H1 (cell line): Measurements from ENCODE around the gene PEAK3. TPM values are rescaled to one million over a fixed set of nuclear protein-coding genes. Genes with fewer than 3 reads are reported as not detected.

Experiments
- CTCF ChIA-PET: fragments of 300-600 bp; sonication (Branson Sonifier 250); formaldehyde crosslinking; loops from one replicate; lab custom pipeline; 2021; ENCODE audit not compliant: partially characterized antibody; lab: Charles Lee
- POLR2A ChIA-PET: fragments of 300-600 bp; sonication (Branson Sonifier 250); formaldehyde crosslinking; loops from one replicate; lab custom pipeline; 2021; ENCODE audit warnings: inconsistent platforms; ENCODE audit not compliant: partially characterized antibody; lab: Charles Lee
- DNase-seq, 2 experiments: peaks; one replicate each; pipeline versions ENCODE4 v3.0.0 to v3.0.0-alpha.2; 2010 to 2022; ENCODE audit warnings: low spot score in 2 of 2, low read depth in 1 of 2, mixed read lengths in 1 of 2
- FAIRE-seq: peaks from 2 replicates; lab custom pipeline; 2011; peaks lifted over from hg19 to GRCh38; lab: Jason Lieb, UNC
- H2AFZ ChIP-seq: 2 replicates; pipeline ENCODE4 v1.8.1; 2012; ENCODE audit warnings: low read length, inconsistent platforms
- H2AK5ac ChIP-seq: 2 replicates; pipeline ENCODE4 v1.6.1; 2013; ENCODE audit warnings: low read depth, low read length
- H2BK120ac ChIP-seq: replicated peaks from 2 replicates; pipeline ENCODE3; 2013; ENCODE audit warnings: low read depth, low read length, inconsistent platforms
- H2BK12ac ChIP-seq: 2 replicates; pipeline ENCODE4 v1.6.1; 2013; ENCODE audit warnings: low read depth, low read length
- H2BK15ac ChIP-seq: 2 replicates; pipeline ENCODE4 v1.6.1; 2013; ENCODE audit warnings: low read length
- H2BK20ac ChIP-seq: 2 replicates; pipeline ENCODE4 v1.6.1; 2013; ENCODE audit warnings: low read length
- H2BK5ac ChIP-seq: 2 replicates; pipeline ENCODE4 v1.6.1; 2013; ENCODE audit warnings: low read depth, low read length
- H3K14ac ChIP-seq: 2 replicates; pipeline ENCODE4 v1.6.1; 2013; ENCODE audit warnings: inconsistent platforms; ENCODE audit not compliant: insufficient read length
- H3K18ac ChIP-seq: 2 replicates; pipeline ENCODE4 v1.6.1; 2013; ENCODE audit warnings: low read length; ENCODE audit errors: extremely low read depth
- H3K23ac ChIP-seq: 2 replicates; pipeline ENCODE4 v1.6.1; 2013; ENCODE audit warnings: inconsistent platforms; ENCODE audit not compliant: insufficient read length
- H3K23me2 ChIP-seq: 2 replicates; pipeline ENCODE4 v1.6.1; 2013; ENCODE audit warnings: low read depth, low read length
- H3K27ac ChIP-seq: 2 replicates; pipeline ENCODE4 v1.6.1; 2011; ENCODE audit warnings: low read depth, low read length, inconsistent platforms
- H3K27me3 ChIP-seq, 4 experiments: replicated peaks in 1 of 4; 1 replicate in 1 of 4; 2 replicates in 3 of 4; pipeline versions ENCODE4 v1.6.1 to v1.8.1; 2011 to 2013; ENCODE audit warnings: low read length in 3 of 4, mild to moderate bottlenecking in 3 of 4, inconsistent platforms in 2 of 4, mixed read lengths in 2 of 4, moderate library complexity in 1 of 4; ENCODE audit not compliant: control insufficient read depth in 3 of 4, insufficient read depth in 3 of 4; ENCODE audit errors: extremely low read depth in 1 of 4
- H3K36me3 ChIP-seq, 4 experiments: 2 replicates each; pipeline versions ENCODE4 v1.6.1 to v1.8.1; 2011 to 2013; ENCODE audit warnings: mild to moderate bottlenecking in 4 of 4, low read length in 3 of 4, moderate library complexity in 2 of 4, control low read depth in 1 of 4, inconsistent platforms in 1 of 4; ENCODE audit not compliant: insufficient read depth in 4 of 4, control insufficient read depth in 2 of 4
- H3K4ac ChIP-seq: replicated peaks from 2 replicates; pipeline ENCODE3; 2013; ENCODE audit warnings: low read length, low read depth, mixed read lengths, inconsistent platforms; ENCODE audit not compliant: insufficient read length
- H3K4me1 ChIP-seq, 4 experiments: replicated peaks in 1 of 4; 1 replicate in 1 of 4; 2 replicates in 3 of 4; pipeline versions ENCODE4 v1.6.1 to v1.8.1; 2011 to 2013; ENCODE audit warnings: low read length in 3 of 4, inconsistent platforms in 2 of 4, mixed read lengths in 1 of 4; ENCODE audit not compliant: insufficient read depth in 4 of 4, control insufficient read depth in 3 of 4
- H3K4me2 ChIP-seq, 2 experiments: 2 replicates each; pipeline versions ENCODE4 v1.6.1 to v1.8.1; 2011 to 2013; ENCODE audit warnings: low read depth in 2 of 2, low read length in 2 of 2, control low read depth in 1 of 2, inconsistent platforms in 1 of 2, mild to moderate bottlenecking in 1 of 2; ENCODE audit not compliant: insufficient read depth in 1 of 2
- H3K4me3 ChIP-seq, 4 experiments: fragments of 200-600, 300-600 bp in 1 of 4; sonication (generic), shearing (Covaris generic), sonication (Bioruptor Twin) in 1 of 4; 2 replicates each; pipeline versions ENCODE4 v1.5.1 to v1.8.1; 2011 to 2016; ENCODE audit warnings: low read length in 4 of 4, low read depth in 3 of 4, control low read depth in 2 of 4, inconsistent platforms in 2 of 4, mild to moderate bottlenecking in 2 of 4, mixed read lengths in 1 of 4, moderate library complexity in 1 of 4; ENCODE audit not compliant: insufficient read depth in 2 of 4; ENCODE audit errors: extremely low read depth in 1 of 4
- H3K56ac ChIP-seq: replicated peaks from 2 replicates; pipeline ENCODE3; 2013; ENCODE audit warnings: low read depth, mild to moderate bottlenecking, mixed read lengths, low read length, inconsistent platforms; ENCODE audit not compliant: insufficient read length
- H3K79me1 ChIP-seq: 2 replicates; pipeline ENCODE4 v1.6.1; 2013; ENCODE audit warnings: low read depth, low read length, control low read depth
- H3K79me2 ChIP-seq, 2 experiments: 2 replicates each; pipeline versions ENCODE4 v1.6.1 to v1.8.1; 2012 to 2013; ENCODE audit warnings: low read length in 2 of 2, mild to moderate bottlenecking in 2 of 2, inconsistent platforms in 1 of 2; ENCODE audit not compliant: insufficient read depth in 2 of 2, control insufficient read depth in 1 of 2
- H3K9ac ChIP-seq, 4 experiments: replicated peaks in 1 of 4; 1 replicate in 1 of 4; 2 replicates in 3 of 4; pipeline versions ENCODE4 v1.6.1 to v1.8.1; 2011 to 2013; ENCODE audit warnings: low read depth in 3 of 4, low read length in 3 of 4, control low read depth in 2 of 4, mild to moderate bottlenecking in 2 of 4, moderate library complexity in 2 of 4, inconsistent platforms in 1 of 4; ENCODE audit errors: extremely low read depth in 1 of 4
- H3K9me3 ChIP-seq, 2 experiments: 2 replicates each; pipeline versions ENCODE4 v1.6.1 to v1.8.1; 2012 to 2013; ENCODE audit warnings: mild to moderate bottlenecking in 2 of 2, moderate library complexity in 2 of 2, control low read depth in 1 of 2, inconsistent platforms in 1 of 2, low read depth in 1 of 2, low read length in 1 of 2, mixed read lengths in 1 of 2; ENCODE audit not compliant: insufficient read depth in 2 of 2
- H4K20me1 ChIP-seq, 2 experiments: replicated peaks in 1 of 2; 2 replicates each; pipeline versions ENCODE3 to v1.8.1; 2011 to 2013; ENCODE audit warnings: inconsistent platforms in 2 of 2, low read length in 2 of 2, mild to moderate bottlenecking in 1 of 2; ENCODE audit not compliant: insufficient read depth in 2 of 2, control insufficient read depth in 1 of 2
- H4K5ac ChIP-seq: 2 replicates; pipeline ENCODE4 v1.6.1; 2013; ENCODE audit warnings: low read length, low read depth, mixed read lengths, inconsistent platforms; ENCODE audit not compliant: insufficient read length
- H4K8ac ChIP-seq: 2 replicates; pipeline ENCODE4 v1.8.0; 2013; ENCODE audit warnings: mild to moderate bottlenecking, moderate library complexity, low read length, inconsistent platforms; ENCODE audit not compliant: insufficient read depth; ENCODE audit errors: extremely low read depth
- H4K91ac ChIP-seq: replicated peaks from 2 replicates; pipeline ENCODE3; 2013; ENCODE audit warnings: low read length, mixed read lengths, inconsistent platforms; ENCODE audit not compliant: insufficient read length
- BACH1 ChIP-seq: IDR thresholded peaks from 2 replicates; pipeline ENCODE4 v1.6.1; 2012; ENCODE audit warnings: low read length, improper control_type of control experiment
- CTCF ChIP-seq, 3 experiments: IDR thresholded peaks; 1 replicate in 2 of 3; 2 replicates in 1 of 3; pipeline versions ENCODE4 v1.5.1 to v1.6.1; 2011; ENCODE audit warnings: low read length in 3 of 3, mild to moderate bottlenecking in 3 of 3, inconsistent platforms in 2 of 3, low read depth in 1 of 3, moderate library complexity in 1 of 3; ENCODE audit not compliant: insufficient read depth in 1 of 3; ENCODE audit errors: control extremely low read depth in 1 of 3
- HDAC2 ChIP-seq, 2 experiments: fragments of 300-600 bp in 1 of 2; sonication (generic) in 1 of 2; IDR thresholded peaks; 2 replicates each; pipeline ENCODE4 v1.6.1; 2011 to 2012; ENCODE audit warnings: low read depth in 2 of 2, low read length in 2 of 2, mild to moderate bottlenecking in 2 of 2, moderate library complexity in 2 of 2, borderline replicate concordance in 1 of 2, inconsistent platforms in 1 of 2
- PHF8 ChIP-seq: fragments of 200-600 bp; sonication (generic); conservative IDR thresholded peaks from 2 replicates; pipeline ENCODE4 v1.7.1; 2012; ENCODE audit warnings: low read depth, mild to moderate bottlenecking, inconsistent platforms, low read length, moderate library complexity
- POU5F1 ChIP-seq: IDR thresholded peaks from 2 replicates; pipeline ENCODE4 v1.6.1; 2011; ENCODE audit warnings: low read depth, mild to moderate bottlenecking, low read length, moderate library complexity
- RBBP5 ChIP-seq: IDR thresholded peaks from 2 replicates; pipeline ENCODE4 v1.7.1; 2012; ENCODE audit warnings: low read depth, mild to moderate bottlenecking, inconsistent platforms, low read length, moderate library complexity, borderline replicate concordance
- RXRA ChIP-seq: IDR thresholded peaks from 2 replicates; pipeline ENCODE4 v1.6.1; 2011; ENCODE audit warnings: low read depth, mild to moderate bottlenecking, low read length, moderate library complexity; ENCODE audit not compliant: insufficient read depth
- SP1 ChIP-seq: IDR thresholded peaks from 2 replicates; pipeline ENCODE4 v1.6.1; 2011; ENCODE audit warnings: low read depth, low read length
- SP2 ChIP-seq: IDR thresholded peaks from 2 replicates; pipeline ENCODE4 v1.6.1; 2012; ENCODE audit warnings: mild to moderate bottlenecking, low read length, inconsistent platforms
- TCF12 ChIP-seq: IDR thresholded peaks from 2 replicates; pipeline ENCODE4 v1.6.1; 2011; ENCODE audit warnings: low read depth, mild to moderate bottlenecking, low read length
- WGBS, 2 experiments: shearing (Covaris generic) in 1 of 2; methylation state at CpG; one replicate each; pipeline versions ENCODE4 v1.1.6 to v1.1.7; 2013 to 2015; ENCODE audit warnings: low lambda C conversion rate in 2 of 2, mixed read lengths in 2 of 2, inconsistent platforms in 1 of 2, low coverage in 1 of 2, missing lambda C conversion rate in 1 of 2; ENCODE audit not compliant: insufficient replicate concordance in 2 of 2, insufficient coverage in 1 of 2, insufficient read length in 1 of 2; ENCODE audit errors: extremely low coverage in 1 of 2, missing lambda C conversion rate in 1 of 2; 5-methylcytosine and 5-hydroxymethylcytosine counted together
- polyA plus RNA-seq, 7 experiments: library from polyadenylated mRNA; depleted of rRNA in 3 of 7; stranded (reverse) in 5 of 7; unstranded in 2 of 7; fragments of >200 nt in 5 of 7; fragments of 200-250 nt in 2 of 7; gene quantifications; 1 replicate in 5 of 7; 2 replicates in 1 of 7; 4 replicates in 1 of 7; pipeline versions ENCODE4 v1.2.1 to v1.2.3, GENCODE V29; 2011 to 2013; ENCODE audit warnings: missing spikeins in 2 of 7, mixed read lengths in 2 of 7
- total RNA-seq: library from RNA; stranded (reverse); fragmentation: NEBNext Ultra II Directional; extraction: Animal tissue kit (Norgen Biotek cat#: 25700); gene quantifications from 2 replicates; pipeline ENCODE4 v1.2.1, GENCODE V29; 2021

Gene PEAK3
- total and polyA plus RNA-seq, 2 of the 8 experiments (the other 6 are each of a cell fraction or from before 2014, with no cell fraction given): not detected

- Histone ChIP-seq H2AK5ac (no peak overlapping the region), H3K4me3 (no peak overlapping the region), H2AFZ (no peak overlapping the region), H3K56ac (no peak overlapping the region), H2BK15ac (no peak overlapping the region), H3K23ac (no peak overlapping the region), H3K36me3 (no peaks in the 10 kb centered on the region), H3K4ac (no peak overlapping the region), H3K18ac (no peak overlapping the region), H3K79me2 (no peaks in the 10 kb centered on the region), H3K4me2 (no peak overlapping the region), H3K9ac (no peak overlapping the region), H2BK120ac (no peak overlapping the region), H3K4me1 (peaks cover 0 to 3% (median 0%) of the 10 kb centered on the region in 4 experiments; a peak in 2 of 7 replicates), H3K9me3 (no peaks in the 10 kb centered on the region), H2BK12ac (no peak overlapping the region), H4K5ac (no peak overlapping the region), H3K27ac (no peak overlapping the region), H3K79me1 (no peaks in the 10 kb centered on the region)
- no peak for FAIRE-seq
- 95% methylated on average over 11 of the region's 11 CpGs; no CpG with 5 or more reads in 1 of the 2 experiments for WGBS, 2 experiments
- no peak for TF ChIP-seq TCF12
- TF ChIP-seq SP1: no peak
- TF ChIP-seq RXRA: no peak
- TF ChIP-seq POU5F1: no peak
- TF ChIP-seq RBBP5: no peak
- no peak for TF ChIP-seq BACH1
- no peak for TF ChIP-seq SP2
- TF ChIP-seq HDAC2 (IDR thresholded peaks at IDR 0.05; ENCODE audit: borderline replicate concordance in 1 of 2, low read depth in 2 of 2, low read length in 2 of 2): no peak
- TF ChIP-seq CTCF (IDR thresholded peaks at IDR 0.05; ENCODE audit: control extremely low read depth in 1 of 3, insufficient read depth in 1 of 3, low read depth in 1 of 3, low read length in 3 of 3): no peak
- no peak for TF ChIP-seq PHF8
- TF ChIP-seq, all 59 proteins: peak for 0
- no peaks in the 10 kb centered on the region for H4K20me1 ChIP-seq
- no peak for DNase-seq
- no peaks in the 10 kb centered on the region; a peak in 1 of 7 replicates for H3K27me3 ChIP-seq
- H4K91ac ChIP-seq: no peak overlapping the region
- no peak overlapping the region for H3K14ac ChIP-seq
- H4K8ac ChIP-seq: no peak overlapping the region
- ChIA-PET CTCF (interaction anchor here (0.7 to 5.9 kb wide), 12 partner anchors 13 to 434 kb away, joined by 3 to 35 read pairs (median 4); partner anchors contain the start of gene LINGO3), POLR2A (interaction anchor here (1.2 to 23.4 kb wide), 4 partner anchors 5 to 165 kb away, joined by 3 to 330 read pairs (median 268); partner anchors contain the start of genes AMH, JSRP1 and SF3A2)
- H2BK5ac ChIP-seq: no peak overlapping the region
- H2BK20ac ChIP-seq: no peak overlapping the region
- no peaks in the 10 kb centered on the region for H3K23me2 ChIP-seq
Observed at GRCh38 chr19:2260341-2260805, 21.6 kb downstream of the PEAK3 start.
